Measurements from ENCODE around the gene TENM4.

GRCh38 chr11:78732246-78732645 lies 708.6 kb downstream of the TENM4 start:
- TF ChIP-seq CTCF (IDR thresholded peaks at IDR 0.05) (no peak), EP300 (IDR thresholded peaks at IDR 0.05) (no peak), POLR2A (IDR thresholded peaks at IDR 0.05) (no peak), POLR2AphosphoS5 (IDR thresholded peaks at IDR 0.05) (no peak)
